ENCODE results near the gene FAR2.

- TF ChIP-seq, protein P1, sequence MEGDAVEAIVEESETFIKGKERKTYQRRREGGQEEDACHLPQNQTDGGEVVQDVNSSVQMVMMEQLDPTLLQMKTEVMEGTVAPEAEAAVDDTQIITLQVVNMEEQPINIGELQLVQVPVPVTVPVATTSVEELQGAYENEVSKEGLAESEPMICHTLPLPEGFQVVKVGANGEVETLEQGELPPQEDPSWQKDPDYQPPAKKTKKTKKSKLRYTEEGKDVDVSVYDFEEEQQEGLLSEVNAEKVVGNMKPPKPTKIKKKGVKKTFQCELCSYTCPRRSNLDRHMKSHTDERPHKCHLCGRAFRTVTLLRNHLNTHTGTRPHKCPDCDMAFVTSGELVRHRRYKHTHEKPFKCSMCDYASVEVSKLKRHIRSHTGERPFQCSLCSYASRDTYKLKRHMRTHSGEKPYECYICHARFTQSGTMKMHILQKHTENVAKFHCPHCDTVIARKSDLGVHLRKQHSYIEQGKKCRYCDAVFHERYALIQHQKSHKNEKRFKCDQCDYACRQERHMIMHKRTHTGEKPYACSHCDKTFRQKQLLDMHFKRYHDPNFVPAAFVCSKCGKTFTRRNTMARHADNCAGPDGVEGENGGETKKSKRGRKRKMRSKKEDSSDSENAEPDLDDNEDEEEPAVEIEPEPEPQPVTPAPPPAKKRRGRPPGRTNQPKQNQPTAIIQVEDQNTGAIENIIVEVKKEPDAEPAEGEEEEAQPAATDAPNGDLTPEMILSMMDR (IDR thresholded peaks at IDR 0.05) = peak in 2 of 3 donors; percentile 53 to 77
- no peak for TF ChIP-seq POLR2AphosphoS5 (IDR thresholded peaks at IDR 0.05)
These were observed 168.7 kb downstream of the FAR2 start for GRCh38 chr12:29317556-29318363.
